Activated CD4-positive, CD25-positive, alpha-beta regulatory T cell (primary cell): ENCODE results near the gene FAM181B.

Experiments
- DNase-seq, 4 experiments: peaks; one replicate each; lab custom pipeline; 2025; lab: John Stamatoyannopoulos, UW

Gene FAM181B

DNA sequence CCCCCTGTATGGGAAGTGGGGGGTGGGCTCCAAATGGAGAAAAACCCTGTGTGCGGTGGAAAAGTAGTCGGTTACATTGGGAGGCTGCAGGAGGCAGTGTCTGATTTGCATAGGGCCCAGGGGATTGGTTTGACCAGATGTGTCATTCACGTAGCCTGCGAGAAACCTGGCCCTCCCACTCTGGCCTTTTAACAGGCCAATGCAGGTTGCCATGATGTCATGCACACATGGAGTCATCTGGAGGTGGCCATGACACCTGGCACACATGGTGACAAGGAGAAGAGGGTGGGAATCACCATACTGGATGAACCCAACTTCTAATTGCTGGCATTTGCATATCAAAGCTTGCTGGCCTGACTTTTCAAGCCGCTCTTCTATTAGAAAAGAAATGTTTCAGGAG lies 50.6 kb downstream of the FAM181B start:
- no peak for DNase-seq

DNA sequence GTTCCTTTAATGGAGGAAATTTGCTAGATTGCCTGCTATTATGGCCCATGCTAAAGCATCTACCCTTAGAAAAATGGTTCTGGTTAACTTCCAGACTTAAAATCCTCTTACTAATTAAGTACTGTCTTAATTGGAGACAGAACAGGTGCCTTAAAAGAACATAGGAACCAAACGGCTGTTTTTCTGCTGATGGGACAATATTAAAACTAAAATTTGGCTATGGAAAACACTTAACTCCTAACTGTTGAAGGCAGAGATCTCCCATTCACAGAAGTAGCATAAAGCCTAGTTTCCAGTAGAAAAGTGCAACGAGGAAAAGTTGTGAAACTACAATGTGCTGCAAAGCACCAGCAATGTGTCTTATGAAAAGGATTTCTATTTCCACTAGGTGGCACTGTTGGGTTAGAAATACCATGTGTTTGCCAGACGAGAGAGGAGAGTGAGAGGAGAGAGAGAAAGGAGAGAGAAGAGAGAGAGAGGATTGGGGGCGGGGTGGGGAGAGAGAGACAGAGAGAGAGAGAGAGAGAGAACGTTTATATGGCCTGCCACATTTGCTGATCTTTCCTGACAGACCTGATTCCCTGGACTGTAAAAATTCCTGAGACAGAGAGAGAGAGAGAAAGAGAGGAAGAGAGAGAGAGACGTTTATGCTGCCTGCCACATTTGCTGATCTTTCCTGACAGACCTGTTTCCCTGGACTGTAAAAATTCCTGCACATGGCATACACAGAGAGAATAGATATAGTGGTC lies 51.5 kb downstream of the FAM181B start:
- no peak for DNase-seq

DNA sequence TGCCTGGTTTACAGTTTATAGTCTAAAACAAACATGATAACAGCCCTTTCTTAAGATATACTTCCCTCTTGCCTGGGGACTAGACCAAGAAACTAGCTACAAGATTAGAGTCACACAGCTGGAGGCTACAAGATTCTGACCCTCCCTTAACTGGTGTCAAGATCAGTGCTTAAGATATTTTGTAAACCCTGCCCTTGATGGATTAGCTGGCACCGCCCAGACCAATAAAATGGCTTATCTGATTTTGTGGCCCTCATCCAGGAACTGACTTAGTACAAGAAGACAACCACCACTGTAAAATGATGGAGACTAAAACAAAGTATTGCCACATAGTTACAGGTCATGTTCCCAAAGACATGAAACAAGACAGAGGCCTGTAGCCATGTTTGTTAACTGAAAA lies 53.4 kb downstream of the FAM181B start:
- no peak for DNase-seq
